ENCODE results near the gene CLIP2. TPM values are rescaled to one million over a fixed set of nuclear protein-coding genes. Genes with fewer than 3 reads are reported as not detected.

The CLIP2 gene
- total and polyA plus RNA-seq, 2 of the 8 experiments (the other 6 are each of a cell fraction or from before 2014, with no cell fraction given) = 8.3 to 41.5 TPM

DNA sequence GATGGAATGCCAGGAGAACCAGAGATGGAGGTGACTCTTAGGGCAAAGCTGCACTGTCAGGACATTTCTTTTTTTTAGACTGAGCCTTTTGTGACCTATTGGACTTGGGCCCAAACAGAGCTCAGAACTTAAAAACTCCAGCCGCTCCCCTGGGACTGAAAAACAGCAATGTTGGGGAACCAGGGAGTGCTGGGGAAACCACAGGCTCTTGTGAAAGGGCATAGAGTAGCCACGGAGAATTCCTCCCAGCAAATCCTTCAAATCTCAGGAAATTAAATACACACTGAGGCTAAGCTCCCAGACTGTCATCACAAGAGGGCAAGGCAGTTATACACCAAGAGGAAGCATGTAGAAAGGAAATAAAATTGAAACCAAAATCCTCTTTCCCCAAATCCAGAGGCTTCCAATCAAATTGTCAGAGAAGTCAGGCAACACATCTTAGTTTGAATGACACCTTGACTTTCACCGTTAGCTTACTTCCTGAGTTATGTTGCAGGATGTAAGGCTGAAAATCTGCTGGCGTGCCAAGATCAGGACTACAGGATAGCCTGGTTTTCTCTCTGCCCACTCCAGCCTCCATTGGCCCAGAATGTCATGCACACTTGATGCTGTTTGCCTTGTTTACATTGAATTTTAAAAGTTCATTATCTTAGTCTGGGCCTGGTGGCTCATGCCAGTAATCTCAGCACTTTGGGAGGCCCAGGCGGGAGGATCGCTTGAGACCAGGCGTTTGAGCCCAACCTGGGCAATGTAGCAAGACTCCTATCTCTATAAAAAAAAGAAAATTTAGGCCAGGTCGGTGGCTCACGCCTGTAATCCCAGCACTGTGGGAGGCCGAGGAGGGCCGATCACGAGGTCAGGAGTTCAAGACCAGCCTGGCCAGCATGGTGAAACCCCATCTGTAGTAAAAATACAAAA is 32.5 kb upstream of the CLIP2 start:
- POLR2A ChIA-PET (ENCODE audit: partially characterized antibody) = interaction anchor here (0.6 kb wide), 1 partner anchor 80 kb away, joined by 3 read pairs; no protein-coding TSS in a partner anchor
- no peak overlapping the region for H3K18ac ChIP-seq (ENCODE audit: extremely low read depth, low read length)
- H3K27ac ChIP-seq (ENCODE audit: low read depth, low read length) = no peak overlapping the region; the same call in 1 of the 2 replicates
- no peak for FAIRE-seq
- H3K79me1 ChIP-seq (ENCODE audit: low read depth, low read length) = peaks cover 2% of the 10 kb centered on the region; the same call in 1 of the 2 replicates
- no peak overlapping the region for H3K9ac ChIP-seq (replicated peaks in 1 of 4; ENCODE audit: extremely low read depth in 1 of 4, low read depth in 3 of 4, low read length in 3 of 4)
- no peaks in the 10 kb centered on the region for H3K9me3 ChIP-seq (ENCODE audit: insufficient read depth in 2 of 2, low read depth in 1 of 2, low read length in 1 of 2)
- H2BK120ac ChIP-seq (replicated peaks; ENCODE audit: low read depth, low read length) = no peak overlapping the region
- 89% methylated on average over 12 of the region's 12 CpGs; no CpG with 5 or more reads in 1 of the 2 experiments for WGBS, 2 experiments (ENCODE audit: extremely low coverage in 1 of 2, insufficient coverage in 1 of 2, insufficient read length in 1 of 2, insufficient replicate concordance in 2 of 2, low coverage in 1 of 2, low lambda C conversion rate in 2 of 2, missing lambda C conversion rate in 1 of 2)
- H3K4me2 ChIP-seq (ENCODE audit: insufficient read depth in 1 of 2, low read depth in 2 of 2, low read length in 2 of 2) = no peak overlapping the region
- H2AK5ac ChIP-seq (ENCODE audit: low read depth, low read length) = no peak overlapping the region
- H2BK20ac ChIP-seq (ENCODE audit: low read length) = no peak overlapping the region
- peaks cover 0 to 5% (median 3%) of the 10 kb centered on the region in 4 experiments; a peak in 4 of 7 replicates for H3K4me1 ChIP-seq (replicated peaks in 1 of 4; ENCODE audit: control insufficient read depth in 3 of 4, insufficient read depth in 4 of 4, low read length in 3 of 4)
- no peak overlapping the region for H4K91ac ChIP-seq (replicated peaks; ENCODE audit: insufficient read length, low read length)
- H4K5ac ChIP-seq (ENCODE audit: insufficient read length, low read depth, low read length) = no peak overlapping the region
- H3K79me2 ChIP-seq (ENCODE audit: control insufficient read depth in 1 of 2, insufficient read depth in 2 of 2, low read length in 2 of 2) = peaks cover 3 to 19% of the 10 kb centered on the region in 2 experiments; a peak in 3 of 4 replicates
- H3K27me3 ChIP-seq (replicated peaks in 1 of 4; ENCODE audit: control insufficient read depth in 3 of 4, extremely low read depth in 1 of 4, insufficient read depth in 3 of 4, low read length in 3 of 4) = no peaks in the 10 kb centered on the region
- no peak overlapping the region for H2BK12ac ChIP-seq (ENCODE audit: low read depth, low read length)
- no peak overlapping the region for H2BK5ac ChIP-seq (ENCODE audit: low read depth, low read length)
- H4K20me1 ChIP-seq (replicated peaks in 1 of 2; ENCODE audit: control insufficient read depth in 1 of 2, insufficient read depth in 2 of 2, low read length in 2 of 2) = peaks cover 0 to 2% of the 10 kb centered on the region in 2 experiments
- H3K14ac ChIP-seq (ENCODE audit: insufficient read length) = no peak overlapping the region
- H3K56ac ChIP-seq (replicated peaks; ENCODE audit: insufficient read length, low read depth, low read length) = no peak overlapping the region
- H3K4me3 ChIP-seq (ENCODE audit: extremely low read depth in 1 of 4, insufficient read depth in 2 of 4, low read depth in 3 of 4, low read length in 4 of 4) = no peak overlapping the region
- CTCF ChIA-PET (ENCODE audit: partially characterized antibody) = interaction anchor here (0.6 to 3.2 kb wide), 7 partner anchors 11 to 218 kb away, joined by 3 to 17 read pairs (median 4); no protein-coding TSS in a partner anchor
- peaks cover 0 to 7% (median 0%) of the 10 kb centered on the region in 4 experiments; a peak in 1 of 8 replicates for H3K36me3 ChIP-seq (ENCODE audit: control insufficient read depth in 2 of 4, insufficient read depth in 4 of 4, low read length in 3 of 4)
- H3K4ac ChIP-seq (replicated peaks; ENCODE audit: insufficient read length, low read depth, low read length) = no peak overlapping the region
- no peak for DNase-seq (ENCODE audit: low read depth in 1 of 2, low spot score in 2 of 2)
- H2AFZ ChIP-seq (ENCODE audit: low read length) = no peak overlapping the region
- no peak overlapping the region for H3K23ac ChIP-seq (ENCODE audit: insufficient read length)
- H4K8ac ChIP-seq (ENCODE audit: extremely low read depth, insufficient read depth, low read length) = no peak overlapping the region
- peaks cover 3% of the 10 kb centered on the region for H3K23me2 ChIP-seq (ENCODE audit: low read depth, low read length)
- H2BK15ac ChIP-seq (ENCODE audit: low read length) = no peak overlapping the region
- TF ChIP-seq, protein P1, sequence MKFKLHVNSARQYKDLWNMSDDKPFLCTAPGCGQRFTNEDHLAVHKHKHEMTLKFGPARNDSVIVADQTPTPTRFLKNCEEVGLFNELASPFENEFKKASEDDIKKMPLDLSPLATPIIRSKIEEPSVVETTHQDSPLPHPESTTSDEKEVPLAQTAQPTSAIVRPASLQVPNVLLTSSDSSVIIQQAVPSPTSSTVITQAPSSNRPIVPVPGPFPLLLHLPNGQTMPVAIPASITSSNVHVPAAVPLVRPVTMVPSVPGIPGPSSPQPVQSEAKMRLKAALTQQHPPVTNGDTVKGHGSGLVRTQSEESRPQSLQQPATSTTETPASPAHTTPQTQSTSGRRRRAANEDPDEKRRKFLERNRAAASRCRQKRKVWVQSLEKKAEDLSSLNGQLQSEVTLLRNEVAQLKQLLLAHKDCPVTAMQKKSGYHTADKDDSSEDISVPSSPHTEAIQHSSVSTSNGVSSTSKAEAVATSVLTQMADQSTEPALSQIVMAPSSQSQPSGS (IDR thresholded peaks at IDR 0.05; ENCODE audit: low read length) = no peak
- no peak for TF ChIP-seq GABPA (IDR thresholded peaks at IDR 0.05; ENCODE audit: borderline replicate concordance, insufficient read depth, low read length)
- no peak for TF ChIP-seq KDM1A (IDR thresholded peaks at IDR 0.05; ENCODE audit: borderline replicate concordance, low read length)
- TF ChIP-seq CHD2 (IDR thresholded peaks at IDR 0.05; ENCODE audit: low read length) = no peak
- no peak for TF ChIP-seq RXRA (IDR thresholded peaks at IDR 0.05; ENCODE audit: insufficient read depth, low read depth, low read length)
- TF ChIP-seq NANOG (IDR thresholded peaks at IDR 0.05; ENCODE audit: insufficient read depth, low read depth, low read length, poor library complexity, severe bottlenecking) = no peak
- no peak for TF ChIP-seq PHF8 (conservative IDR thresholded peaks at IDR 0.05; ENCODE audit: low read depth, low read length)
- TF ChIP-seq SP2 (IDR thresholded peaks at IDR 0.05; ENCODE audit: low read length) = no peak
- TF ChIP-seq SIRT6 (IDR thresholded peaks at IDR 0.05; ENCODE audit: low read length) = no peak
